Forelimb muscle (tissue), 1 donor: ENCODE data around the gene TTC7B. TPM values are rescaled to one million over a fixed set of nuclear protein-coding genes. Genes with fewer than 3 reads are reported as not detected.
"Not testable (repeated sequence)": the region's sequence is repeated elsewhere in the genome, so short reads cannot be mapped to it uniquely, and the experiment has no call there.

Source experiments
- DNase-seq: peaks from one replicate; pipeline ENCODE4 v3.0.0-alpha.2; 2013; ENCODE audit warnings: low read depth
- polyA plus RNA-seq: library from polyadenylated mRNA; unstranded; fragments of 120-200 nt; gene quantifications from one replicate; pipeline ENCODE4 v1.2.1, GENCODE V29; 2013; ENCODE audit not compliant: insufficient read length

The TTC7B gene
- polyA plus RNA-seq, 1 donor = 33.2 TPM

DNA sequence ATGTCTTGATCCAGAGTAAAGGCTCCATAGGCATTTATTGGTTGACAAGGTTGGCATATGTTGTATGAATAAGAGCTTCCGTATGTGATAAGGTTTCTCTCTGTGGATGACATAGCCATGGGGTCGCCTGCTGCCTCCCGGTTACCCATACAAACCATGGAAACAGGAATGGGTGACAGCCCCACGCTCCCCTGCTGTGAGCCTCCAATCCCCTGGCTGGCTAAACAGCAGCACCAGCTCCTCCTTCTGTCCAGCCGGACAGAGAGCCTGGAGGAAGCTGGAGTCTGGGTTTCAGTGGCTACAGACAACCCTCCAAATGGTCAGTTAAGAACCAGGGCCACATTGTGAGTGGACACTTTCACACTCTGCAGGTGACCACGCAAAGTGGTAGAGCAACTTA is 288.3 kb downstream of the TTC7B start:
- DNase-seq = no peak

DNA sequence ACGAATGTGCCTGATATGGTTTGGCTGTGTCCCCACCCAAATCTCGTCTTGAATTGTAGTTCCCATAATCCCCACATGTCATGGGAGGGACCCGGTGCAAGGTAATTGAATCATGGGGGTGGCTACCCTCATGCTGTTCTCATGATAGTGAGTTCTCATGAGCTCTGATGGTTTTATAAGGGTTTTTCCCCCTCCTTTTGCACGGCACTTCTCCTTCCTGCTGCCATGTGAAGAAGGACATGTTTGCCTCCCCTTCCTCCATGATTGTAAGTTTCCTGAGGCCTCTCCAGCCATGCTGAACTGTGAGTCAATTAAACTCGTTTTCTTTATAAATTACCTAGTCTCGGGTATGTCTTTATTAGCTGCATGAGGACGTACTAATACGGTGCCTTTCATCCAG is 289.7 kb downstream of the TTC7B start:
- not testable (repeated sequence) for DNase-seq

DNA sequence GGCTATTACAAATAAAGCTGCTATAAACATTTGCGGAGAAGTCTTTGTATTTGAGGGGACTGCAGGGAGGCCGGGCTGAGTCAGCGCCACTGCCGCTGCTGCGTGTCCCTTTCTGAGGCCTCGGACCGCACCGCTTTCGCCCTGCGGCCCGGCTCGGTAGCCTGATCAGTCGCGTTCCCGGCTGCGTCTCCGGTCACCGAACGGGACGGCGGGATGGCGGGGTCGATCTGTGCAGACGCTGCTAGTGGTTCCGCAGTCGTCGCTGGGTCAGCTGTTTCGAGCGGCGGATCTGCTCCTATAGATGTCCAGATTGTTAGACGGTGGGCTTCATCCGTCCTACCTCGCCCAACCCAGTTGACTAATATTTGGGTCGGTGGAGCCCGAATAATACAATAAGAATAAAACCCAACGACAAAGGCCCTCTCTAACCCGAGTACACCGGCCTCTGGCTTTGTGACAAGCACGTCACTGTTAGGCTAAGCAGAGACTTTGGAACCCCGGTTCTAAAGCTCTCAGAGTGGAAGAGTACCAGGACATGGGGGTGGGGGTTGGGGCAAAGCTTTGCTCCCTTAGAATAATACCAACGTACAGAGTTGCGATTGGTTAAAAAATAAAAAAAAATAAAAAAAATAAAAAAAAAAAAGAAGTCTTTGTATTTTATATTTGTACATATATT is 290.7 kb downstream of the TTC7B start:
- not testable (repeated sequence) for DNase-seq

DNA sequence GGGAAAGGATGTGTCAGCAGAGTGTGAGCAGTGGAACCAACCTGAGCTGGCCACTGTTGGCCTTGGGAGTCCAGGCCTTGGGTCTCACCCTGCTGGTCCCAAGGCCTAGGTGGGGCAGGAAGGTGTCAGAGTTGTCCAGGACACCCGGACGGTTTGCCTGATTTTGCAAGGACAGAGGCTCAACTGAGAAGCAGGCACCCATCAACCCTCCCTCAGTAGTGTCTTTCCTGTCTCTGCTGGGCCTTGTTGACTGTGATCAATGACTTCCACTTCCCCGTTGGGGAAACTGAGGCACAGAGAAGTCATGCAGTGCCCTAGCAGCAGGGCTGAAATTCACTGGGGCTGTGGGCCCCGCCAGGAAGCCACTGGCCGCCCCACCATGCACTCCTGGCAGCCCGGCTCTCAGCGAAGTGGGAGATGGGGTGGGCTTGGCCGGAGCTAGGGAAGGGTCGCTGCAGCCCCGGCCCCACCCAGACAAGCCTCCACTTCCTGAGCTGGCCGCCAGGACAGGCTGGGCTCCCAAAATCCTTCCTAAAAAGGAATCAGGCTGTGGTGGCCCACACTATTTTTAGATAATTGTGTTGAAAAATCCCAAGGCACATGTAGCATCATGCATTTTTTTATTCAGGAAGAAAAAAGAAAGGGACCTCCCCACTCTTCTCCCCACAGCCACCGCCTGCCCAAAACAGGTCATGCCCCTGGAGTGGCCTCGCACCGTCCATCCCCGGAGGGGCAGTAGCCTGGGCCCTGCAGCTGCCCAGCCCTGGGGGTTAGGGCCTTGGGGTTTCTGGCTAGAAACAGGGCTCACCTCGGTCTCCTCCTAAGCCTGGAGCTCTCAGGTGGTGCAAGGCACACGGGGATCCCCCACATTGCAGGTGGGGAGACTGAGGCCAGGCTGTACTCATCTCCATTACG is 292.0 kb downstream of the TTC7B start:
- no peak for DNase-seq

DNA sequence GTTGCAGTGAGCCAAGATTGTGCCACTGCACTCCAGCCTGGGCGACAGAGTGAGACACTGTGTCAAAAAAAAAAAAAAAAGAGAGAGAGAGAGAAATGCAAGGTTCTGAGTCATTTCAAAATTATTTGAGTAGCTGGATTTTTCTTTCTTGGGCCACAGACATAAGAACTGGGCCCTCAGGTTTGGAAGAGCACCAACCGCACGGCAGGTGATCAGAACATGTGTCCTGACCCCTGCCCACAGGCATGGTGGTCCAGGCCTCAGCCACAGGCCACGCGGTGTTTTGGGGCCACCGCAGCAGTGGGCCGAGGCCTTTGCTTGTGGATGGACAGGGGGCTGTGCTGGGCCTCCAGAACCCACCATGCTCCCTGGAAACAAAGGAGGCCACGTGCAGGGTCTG is 292.7 kb downstream of the TTC7B start:
- DNase-seq = no peak

DNA sequence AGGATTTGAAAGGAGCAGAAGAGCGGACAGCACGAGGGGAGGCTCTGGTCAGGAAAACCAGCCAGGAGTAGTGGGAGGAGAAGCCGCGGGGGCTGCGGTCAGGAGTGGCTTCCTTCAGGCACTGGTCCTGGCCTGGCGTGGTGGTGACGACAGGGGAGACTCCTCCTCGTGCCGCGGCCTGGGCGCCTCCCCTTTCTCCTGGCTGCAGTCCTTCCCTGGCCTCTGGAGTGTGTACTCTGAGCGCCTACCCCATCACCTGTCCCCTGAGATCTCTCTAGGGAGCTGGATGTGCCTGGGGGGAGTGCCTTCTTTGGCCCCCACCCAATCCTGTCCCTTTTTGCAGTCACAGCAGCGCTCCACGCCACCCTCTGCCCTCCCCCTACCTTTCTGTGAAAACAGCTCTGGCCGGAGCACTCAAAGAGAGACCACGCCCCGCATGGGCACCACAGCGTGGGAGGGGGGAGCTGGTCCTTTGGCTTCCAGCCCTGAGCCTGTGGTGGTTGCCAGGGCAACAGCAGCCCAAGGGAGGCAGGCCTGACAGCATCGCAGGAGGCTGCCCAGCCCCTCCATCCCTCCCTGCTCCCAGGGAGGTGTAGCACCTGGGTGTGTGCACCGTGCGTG is 293.5 kb downstream of the TTC7B start:
- DNase-seq = no peak

DNA sequence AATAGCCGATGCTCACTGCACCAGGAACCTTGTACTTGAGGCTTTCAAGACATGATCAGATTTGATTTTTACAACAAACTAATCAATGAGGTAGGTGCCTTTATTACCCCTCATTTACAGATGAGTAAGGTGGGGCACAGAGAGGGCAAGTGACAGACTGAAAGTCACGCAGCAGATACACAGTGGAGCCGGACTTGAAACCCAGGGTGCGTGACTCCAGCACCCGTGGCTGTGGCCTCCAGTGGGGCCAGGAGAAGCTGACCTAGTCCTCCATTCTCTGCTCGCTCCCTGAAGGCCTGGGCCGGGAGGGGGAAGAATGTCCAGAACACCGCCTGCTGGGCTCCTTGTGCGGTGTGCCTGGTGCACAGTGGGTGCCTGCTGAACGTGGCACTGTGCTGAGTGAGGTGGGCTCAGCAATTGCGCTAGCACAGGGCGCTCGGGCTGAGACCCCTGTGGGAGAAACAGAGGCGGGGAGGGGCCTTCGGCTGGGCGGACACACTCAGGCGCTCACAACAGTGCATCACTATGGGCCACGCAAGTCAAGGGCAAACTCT is 294.2 kb downstream of the TTC7B start:
- DNase-seq = no peak

DNA sequence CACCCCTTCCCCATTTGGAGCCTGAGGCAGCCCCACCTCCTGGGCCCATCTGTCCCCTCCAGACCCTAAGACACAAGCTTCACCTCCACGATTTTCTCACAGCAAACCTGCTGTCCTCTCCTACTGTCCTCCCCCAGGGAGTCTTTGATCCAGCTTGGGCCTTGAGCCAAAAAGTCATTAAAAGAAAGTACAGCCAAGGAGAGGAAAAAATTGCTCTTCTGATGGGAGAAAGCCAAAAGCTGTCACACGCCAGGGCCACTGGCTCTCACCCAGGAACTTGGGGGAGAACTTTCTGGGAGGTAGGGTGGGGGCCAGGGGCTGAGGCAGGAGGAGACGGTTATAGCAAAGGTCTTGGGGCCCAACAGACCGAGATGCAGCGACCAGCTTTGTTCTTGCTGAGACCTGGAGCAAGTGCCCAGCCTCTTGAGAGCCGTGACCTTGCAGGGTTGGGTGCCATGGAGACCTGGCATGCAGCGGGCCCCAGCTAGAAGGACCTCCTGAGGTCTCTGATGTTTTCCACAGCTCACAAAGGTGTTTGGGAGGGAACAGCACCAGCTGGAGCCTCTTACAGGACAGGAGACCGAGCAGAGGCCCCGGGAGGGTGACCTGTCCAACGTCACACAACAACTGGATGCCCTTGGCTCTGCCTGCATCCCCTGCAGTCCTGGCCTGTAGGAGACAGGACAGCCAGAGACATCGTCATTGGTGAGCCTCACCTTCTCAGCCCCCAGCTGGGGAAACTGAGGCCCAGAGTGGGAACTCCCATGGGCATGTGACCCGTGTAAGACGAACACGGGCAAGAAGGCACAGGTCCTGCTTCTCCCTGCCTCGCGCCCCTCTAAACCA is 294.9 kb downstream of the TTC7B start:
- DNase-seq = no peak

DNA sequence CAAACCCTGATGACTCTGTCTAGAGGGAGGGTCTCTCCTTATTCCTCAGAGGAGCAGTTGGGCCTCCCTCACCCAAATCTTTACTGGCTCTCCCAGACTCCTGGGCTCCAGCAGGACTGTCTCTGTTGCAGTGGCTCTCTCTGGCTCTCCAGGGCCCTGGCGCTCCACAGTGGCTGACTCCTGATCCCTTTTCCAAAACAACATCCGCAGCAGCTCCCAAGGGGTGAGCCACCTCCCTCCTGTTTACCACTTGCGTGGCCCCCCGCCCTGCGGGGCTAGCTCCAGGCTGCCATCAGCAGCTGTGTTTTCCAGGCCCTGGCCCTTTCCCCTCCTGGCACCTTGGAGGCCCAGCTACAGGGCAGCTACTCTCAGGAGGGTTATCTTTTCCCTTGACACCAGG is 295.9 kb downstream of the TTC7B start:
- DNase-seq = no peak

DNA sequence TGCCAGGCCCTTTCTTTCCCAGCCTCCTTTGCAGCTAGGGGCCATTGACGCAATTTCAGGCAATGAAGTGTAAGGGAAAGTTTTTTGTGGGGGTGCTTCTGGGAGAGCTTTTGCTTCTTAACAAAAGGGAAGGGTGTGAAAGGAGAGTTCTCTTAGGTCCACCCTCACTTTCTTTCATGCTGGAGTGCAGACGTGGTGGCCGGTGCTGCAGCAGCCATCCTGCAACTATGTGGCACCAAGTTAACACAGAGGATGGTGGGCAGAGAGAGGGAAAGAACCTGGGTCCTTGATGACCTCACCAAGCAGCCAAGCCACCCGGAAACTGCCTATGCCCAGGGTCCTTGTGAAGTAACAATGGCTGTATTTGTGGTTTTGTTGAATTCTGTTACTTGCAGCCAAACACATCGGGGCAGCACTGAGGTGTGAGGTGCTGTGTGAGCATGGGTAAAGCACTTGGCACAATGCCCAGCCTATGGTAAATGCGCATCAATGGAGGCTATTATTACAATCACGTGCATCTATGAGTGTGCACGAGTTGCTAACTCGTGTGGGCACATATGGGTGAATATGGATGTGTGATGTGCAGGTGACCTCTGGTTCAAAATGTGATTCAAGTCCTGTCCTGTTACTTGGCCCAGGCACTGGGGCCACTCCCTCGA is 296.8 kb downstream of the TTC7B start:
- DNase-seq = no peak

DNA sequence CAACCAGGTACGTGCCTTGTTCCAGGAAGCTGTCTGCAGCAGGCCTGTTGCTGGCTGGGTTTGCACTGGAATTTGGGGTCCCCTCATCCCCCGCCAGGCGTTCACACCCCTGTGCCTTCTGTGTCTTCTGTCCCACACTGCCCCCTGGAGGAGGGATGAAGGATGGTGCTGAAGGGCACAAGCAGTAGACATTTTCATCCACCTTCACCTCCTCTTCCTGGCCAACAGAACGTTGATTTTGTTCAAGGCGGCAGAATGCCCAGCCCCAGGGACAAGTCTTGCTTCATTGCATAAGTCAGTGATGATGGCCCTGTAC is 297.3 kb downstream of the TTC7B start:
- DNase-seq = no peak

DNA sequence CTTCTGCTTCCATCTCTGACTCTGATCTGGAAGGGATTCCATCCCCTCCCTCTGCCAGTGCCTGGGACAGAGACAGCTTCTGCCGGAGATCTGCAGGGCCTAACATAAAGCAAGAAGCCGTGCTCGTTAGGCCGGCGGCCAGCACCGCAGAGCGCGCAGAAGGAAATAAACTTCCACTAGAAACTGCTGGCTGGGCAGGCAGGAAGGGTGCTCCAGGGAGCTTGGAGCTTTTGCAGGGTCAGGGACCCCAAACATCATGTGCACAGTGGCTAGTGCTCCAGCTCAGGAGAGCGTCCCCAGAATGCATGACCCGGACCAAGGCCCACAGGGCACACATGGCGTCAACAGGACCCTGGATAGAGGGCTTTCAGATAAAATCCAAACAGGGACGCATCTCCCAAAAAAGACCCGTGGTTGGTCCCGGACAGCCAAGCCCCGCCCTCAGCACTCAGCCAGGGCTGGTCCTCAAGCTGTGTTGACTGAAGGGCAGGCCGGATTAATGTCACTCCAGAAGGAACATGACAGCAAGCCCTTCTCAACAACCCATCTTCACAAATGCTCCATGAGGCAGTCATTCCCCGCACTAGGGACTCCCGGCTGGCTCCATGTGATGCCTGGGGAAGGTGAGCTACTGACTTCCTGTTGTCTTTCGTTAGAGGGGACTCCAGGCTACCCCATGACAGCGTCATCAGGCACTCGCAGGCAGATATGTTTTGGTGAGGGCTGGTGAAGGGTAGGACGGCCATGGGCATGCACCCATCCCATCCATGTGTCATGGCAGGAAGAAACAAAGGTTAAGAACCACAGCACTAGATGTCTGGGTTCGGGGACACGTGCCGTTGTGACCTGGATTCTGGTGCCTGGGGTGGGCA is 297.9 kb downstream of the TTC7B start:
- no peak for DNase-seq

DNA sequence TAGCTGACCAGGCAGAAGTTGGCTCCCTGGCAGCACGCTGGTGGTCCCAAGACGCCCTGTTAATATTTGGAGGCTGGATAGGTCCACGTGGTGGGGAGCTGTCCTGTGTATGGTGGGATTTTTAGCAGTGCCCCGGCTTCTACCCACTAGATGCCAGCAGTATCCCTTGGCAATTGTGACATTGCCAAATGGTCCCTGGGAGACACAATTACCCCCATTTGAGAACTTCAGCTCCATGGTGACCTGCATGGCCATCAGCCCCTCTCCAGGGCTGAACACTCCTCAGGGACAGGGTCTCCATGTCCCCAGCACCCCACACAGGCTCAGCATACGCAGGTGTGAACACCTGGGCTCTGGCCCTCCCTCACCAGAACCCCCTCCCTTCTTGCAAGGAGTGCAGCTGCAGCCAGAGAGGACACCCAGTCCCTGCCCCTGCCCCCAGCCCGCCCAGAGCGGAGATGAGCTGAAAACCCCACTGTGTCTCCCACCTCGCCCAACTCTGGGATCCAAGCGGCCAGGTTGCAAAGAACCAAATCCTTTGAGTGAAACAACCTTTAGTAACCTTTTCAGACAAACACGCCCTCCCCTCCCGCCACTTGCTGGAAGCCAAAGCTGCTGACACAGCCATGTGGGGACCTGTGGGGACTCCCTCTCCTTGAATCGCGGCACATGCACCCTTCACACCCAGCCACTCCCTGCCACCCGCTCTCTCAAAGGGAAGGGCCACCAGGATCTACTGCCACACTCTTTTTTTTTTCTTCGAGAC is 299.0 kb downstream of the TTC7B start:
- no peak for DNase-seq

DNA sequence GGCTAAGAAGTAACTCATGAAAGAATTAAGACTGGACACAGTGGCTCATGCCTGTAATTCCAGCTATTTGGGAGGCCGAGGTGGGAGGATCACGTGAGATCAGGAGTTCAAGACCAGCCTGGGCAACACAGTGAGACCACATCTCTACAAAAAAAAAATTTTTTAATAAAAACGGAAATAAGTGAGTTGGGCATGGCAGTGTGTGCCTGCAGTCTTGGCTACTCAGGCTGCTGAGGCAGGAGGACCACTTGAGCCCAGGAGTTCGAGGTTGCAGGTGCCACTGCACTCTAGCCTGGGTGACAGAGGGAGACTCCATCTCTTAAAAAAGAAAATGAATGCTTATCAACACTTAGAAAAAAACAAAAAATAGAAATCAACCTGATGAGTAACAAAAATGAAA is 301.7 kb downstream of the TTC7B start:
- DNase-seq = no peak

DNA sequence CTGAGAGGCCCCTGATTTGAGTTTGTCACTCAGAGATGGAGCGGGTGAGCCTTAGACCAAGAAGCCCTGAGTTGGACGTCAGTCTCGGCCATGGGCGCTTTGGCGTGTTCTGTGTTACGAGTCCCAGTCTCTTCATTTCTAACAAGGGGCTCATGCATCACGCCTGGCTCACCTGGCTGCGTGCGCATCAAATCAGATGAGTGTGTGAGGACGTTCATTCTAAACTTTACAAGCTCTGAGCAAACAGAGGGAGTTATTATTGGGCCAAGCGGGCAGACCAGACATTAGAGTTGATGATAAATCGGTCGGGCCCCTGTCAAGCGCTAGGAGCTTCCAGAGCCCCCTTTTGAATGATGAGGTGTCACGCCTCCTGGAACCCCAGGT is 302.2 kb downstream of the TTC7B start:
- no peak for DNase-seq

DNA sequence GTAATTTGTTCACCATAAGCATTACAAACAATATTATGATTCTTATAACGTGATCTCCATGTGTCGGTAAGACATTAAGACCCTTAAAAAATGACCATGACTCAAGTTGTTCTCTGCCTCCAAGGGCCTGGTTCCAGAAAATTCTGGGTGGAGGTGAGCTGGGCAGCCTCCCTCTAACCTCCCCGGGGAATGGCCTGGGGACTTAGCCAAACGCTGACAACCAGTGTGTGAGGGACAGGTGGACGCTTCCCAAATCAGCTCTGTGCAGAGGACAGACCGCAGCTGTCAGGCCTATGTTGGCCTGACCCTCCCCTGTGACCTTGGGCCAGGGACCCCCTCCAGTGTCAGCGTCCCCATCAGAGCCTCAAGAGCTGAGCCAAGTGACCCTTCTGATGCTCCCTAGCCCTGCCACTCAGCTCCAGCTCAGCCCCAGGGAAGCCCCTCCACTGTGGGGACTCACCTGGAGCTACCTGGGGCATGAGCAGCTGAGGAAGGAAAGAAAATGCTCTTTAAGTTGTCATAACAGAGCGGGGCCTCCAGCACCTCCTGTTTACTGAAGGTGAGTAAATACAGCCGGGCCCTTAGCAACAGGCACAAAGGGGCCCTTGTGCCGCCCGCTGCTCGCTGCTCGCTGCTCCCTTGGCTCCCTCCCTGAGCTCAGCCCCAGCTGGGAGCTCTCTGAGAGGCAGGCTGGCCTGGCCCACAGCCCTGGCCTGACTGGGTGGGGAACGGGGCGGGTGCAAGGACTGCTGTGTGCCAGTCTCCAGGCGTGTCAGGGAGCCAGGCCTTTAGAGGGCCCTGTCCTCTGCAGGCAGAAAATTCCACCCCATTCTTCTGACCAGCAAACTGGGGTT is 302.8 kb downstream of the TTC7B start:
- no peak for DNase-seq

DNA sequence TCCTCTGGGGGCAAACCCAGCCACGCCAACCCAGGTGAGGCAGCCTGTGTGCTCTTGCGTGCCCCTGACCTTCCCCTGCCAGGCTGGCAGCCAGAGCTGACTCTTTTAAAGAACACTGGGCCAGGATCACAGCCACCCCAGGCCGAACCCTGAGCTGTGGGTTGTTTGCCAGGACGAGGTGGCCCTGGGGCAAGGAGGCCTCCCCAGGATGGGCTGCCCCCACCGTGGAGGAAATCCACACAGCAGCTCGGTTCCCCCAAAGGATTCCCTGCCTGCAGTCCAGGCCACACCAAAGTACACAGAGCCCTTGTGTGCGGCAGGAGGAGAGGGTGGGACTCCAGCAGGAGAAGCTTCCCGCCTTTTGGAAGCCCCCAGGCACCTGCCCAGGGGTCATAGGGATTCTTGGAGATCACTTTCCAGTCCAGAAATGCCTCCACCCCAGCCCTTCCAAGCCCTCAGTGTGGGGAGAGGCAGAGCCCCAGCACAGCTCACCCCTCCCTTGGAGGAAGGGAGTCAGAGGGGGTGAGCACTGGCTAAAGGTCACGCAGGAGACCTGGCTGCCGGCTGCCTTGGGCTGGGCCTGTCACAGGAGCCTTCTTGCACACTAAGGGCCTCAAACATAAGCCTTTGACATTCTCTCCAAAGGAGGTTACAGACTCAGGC is 303.8 kb downstream of the TTC7B start:
- DNase-seq = no peak

DNA sequence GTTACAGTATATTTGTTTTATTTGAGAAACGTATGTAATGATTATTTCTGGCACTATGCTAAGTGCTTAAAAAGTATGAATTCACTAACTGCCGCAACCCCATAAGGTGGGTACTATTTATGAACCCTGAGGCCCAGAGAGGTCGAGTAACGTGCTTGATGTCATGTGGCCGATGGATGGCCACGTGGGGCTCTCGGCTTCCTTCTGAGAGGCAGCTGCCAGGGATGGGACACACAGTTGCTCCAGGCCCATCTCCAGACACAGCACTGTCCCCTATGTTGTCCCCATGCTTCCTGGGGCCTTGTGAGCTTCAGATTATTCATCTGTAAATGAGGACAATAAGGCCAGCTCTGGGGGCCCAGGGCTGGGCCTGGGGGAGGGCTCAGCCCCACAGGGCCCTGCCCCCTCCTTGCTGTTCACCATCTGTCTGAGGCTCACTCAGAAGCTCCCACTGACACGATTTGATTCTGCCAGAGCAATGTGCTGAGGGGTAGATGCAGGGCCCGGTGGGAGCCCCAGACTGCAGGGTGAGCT is 304.4 kb downstream of the TTC7B start:
- no peak for DNase-seq
